Globus pallidus (tissue), 1 donor: ENCODE results near the gene TMEM38A.
"Not testable (repeated sequence)": the region's sequence is repeated elsewhere in the genome, so short reads cannot be mapped to it uniquely, and the experiment has no call there.

Experiments
- DNase-seq: peaks from one replicate; pipeline ENCODE4 v3.0.0-alpha.2; 2015; ENCODE audit warnings: low spot score

TMEM38A gene

GRCh38 chr19:16638666-16639065 lies 22.3 kb upstream of the TMEM38A start:
- DNase-seq = no peak

GRCh38 chr19:16640951-16641350 lies 20.0 kb upstream of the TMEM38A start:
- DNase-seq = no peak

GRCh38 chr19:16641695-16642094 lies 19.2 kb upstream of the TMEM38A start:
- no peak for DNase-seq

DNA sequence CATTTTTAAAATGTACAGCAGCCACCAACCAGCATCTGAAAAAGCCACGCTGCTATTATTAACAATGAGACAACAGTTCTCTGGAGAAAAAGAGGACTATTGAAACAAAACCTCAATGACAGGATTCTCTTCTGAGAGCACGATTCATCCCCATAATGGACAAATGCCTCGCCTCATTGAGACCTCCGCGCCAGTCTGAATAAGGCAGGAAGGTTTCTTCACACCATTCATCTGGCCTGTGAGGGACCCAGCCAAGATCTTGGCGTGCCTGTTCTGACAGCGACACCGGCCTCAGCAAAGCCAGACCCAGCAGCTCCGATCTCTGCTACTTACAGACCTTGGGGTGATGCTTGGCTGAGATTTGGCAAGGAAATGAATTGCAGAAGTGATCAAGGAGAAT lies 15.8 kb upstream of the TMEM38A start:
- DNase-seq = peak; percentile 94

DNA sequence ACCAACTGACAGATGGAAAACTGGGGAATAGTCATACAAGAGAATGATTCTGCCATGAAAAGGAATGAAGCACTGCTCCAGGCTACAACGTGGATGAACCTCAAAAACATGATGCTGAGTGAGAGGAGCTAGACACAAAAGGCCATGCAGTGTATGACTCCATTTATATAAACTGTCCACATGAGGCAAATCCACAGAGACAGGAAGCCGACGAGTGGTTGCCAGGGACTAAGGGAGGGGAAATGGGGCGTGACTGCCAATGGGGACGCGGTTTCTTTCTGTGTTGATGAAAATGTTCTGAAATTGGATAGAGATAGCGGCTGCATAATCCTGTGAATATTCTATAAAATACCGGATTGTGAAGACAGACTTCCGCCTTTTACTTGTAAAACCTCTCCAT lies 11.2 kb upstream of the TMEM38A start:
- DNase-seq = no peak

DNA sequence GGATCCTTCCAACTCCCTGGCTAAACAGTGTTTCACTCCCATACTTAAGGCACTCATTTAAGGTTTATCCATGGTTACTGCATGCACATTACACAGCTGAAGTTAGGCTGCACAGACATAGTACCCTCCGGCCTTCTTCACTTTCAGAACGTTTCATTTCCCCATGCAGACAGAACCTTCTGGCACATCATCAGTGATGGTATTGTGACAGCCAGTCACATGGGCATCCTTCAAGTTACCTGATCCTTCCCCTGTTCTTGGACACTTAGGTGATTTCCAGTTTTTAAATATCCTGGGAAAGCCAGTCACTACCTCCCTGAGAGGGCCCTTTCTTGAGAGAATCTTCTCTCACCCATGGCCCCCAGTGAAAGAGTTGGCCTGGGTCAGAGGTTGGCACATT lies 10.1 kb upstream of the TMEM38A start:
- DNase-seq = no peak

GRCh38 chr19:16651421-16652188 lies 9.3 kb upstream of the TMEM38A start:
- not testable (repeated sequence) for DNase-seq

- no peak for DNase-seq
Measured at GRCh38 chr19:16652854-16653253, 8.1 kb upstream of the TMEM38A start.

DNA sequence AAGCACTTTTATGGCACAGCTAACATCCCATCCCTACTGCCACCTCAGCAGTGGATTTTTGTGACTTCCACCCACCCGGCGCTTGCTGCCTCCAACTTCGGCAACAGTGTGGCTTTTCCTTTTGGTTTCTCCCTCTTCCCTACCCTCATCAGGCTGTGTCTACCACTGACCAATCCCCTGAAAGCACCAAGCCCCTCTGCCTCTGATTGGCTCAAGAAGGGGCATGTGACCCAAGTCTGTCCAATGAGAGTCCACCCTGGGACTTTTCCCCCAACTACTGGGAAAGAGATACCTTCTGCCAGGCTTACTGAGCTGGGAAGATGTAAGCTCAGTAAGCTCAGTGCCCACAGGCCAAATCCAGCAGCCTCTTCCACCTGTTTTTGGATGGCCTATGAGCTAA lies 6.8 kb upstream of the TMEM38A start:
- no peak for DNase-seq

DNA sequence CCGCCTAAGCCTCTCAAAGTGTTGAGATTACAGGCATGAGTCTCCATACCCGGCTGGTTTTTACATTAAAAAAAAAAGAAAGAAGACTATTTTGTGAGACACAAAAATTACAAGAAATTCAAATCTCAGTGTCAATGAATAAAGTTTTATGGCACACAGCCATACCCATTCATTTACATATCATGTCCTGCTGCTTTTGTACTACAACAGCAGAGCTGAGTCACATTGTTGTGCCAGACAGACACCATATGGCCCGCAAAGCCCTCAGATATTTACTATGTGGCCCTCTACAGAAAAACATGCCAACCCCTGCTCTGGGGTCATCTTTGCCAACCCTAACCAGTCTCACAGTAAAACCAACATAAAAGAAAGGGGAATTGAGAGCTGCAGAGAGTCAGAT lies 6.3 kb upstream of the TMEM38A start:
- DNase-seq = no peak

- no peak for DNase-seq
Measured at GRCh38 chr19:16655727-16656126, 5.2 kb upstream of the TMEM38A start.

- no peak for DNase-seq
Measured at GRCh38 chr19:16657384-16657783, 3.6 kb upstream of the TMEM38A start.

GRCh38 chr19:16659464-16659831 lies 1.5 kb upstream of the TMEM38A start:
- DNase-seq = no peak

DNA sequence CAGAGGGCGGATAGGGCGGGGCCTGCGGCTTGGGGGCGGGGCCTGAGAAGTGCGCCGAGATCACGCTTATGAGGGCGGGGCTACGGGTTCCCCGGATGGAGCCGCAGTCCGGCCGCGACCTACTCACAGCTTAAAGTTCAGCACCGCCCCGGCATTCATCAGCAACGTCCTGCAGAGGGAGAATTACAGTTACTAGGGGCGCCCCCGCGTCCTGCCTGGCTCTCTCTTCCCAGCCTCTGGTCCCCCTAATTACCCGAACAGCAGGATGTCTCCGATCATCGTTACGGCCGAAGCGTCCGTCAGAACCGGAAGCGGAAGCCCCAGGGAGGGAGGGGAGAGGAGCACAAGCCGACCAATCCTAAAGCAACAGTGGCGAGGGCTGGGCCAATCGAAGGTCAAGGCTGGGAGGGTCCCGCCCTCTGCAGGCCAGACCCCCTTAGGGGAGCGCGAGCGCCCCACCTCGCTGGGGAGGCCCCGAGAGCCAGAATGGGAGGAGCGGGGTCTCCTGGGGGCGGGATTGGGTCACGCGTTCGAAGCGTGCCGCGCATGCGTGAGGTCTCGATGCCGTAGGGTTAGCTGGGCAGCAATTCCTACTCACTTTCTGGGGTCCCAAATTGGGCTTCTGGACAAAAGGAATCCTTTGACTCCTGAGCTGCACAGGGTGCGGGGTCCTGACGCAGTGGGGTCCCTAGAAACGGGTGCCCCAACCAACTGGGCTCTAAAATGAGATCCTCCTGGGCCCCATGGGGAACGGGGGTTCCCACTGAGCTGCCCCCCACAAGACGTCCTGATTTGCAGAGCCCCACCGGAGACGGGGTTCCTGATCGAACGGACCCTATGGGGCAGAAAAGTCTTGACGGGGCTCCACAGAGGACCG lies 869 bp upstream of the TMEM38A start, which contains the start of gene SMIM7:
TSS of gene SMIM7 (minus strand) at position 313 of the 877 bp plus-strand sequence. CDS start at position 279, 34 bp downstream.
- peak; percentile 99 for DNase-seq

GRCh38 chr19:16661480-16662034 lies 618 bp downstream of the TMEM38A start:
- peak; percentile 26 for DNase-seq

GRCh38 chr19:16668176-16668575 lies 7.2 kb downstream of the TMEM38A start:
- DNase-seq = no peak

GRCh38 chr19:16668702-16669101 lies 7.8 kb downstream of the TMEM38A start:
- DNase-seq = not testable (repeated sequence)

DNA sequence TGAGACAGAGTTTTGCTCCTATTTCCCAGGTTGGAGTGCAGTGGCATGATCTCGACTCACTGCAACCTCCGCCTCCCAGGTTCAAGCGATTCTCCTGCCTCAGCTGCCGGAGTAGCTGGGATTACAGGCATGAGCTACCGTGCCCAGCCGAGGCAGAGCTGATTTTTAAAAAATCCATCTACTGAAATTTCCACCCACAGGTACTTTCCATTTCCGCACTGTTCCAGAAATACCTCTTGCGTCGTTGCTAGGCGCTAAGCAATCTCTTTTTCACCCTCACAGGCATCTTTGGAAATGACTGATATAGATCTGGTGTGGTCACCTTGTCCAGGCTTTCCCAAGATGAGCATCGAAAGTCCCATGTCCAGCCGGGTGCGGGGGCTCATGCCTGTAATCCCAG lies 9.4 kb downstream of the TMEM38A start:
- no peak for DNase-seq

- DNase-seq = no peak
Measured at GRCh38 chr19:16671652-16672274, 10.8 kb downstream of the TMEM38A start.

DNA sequence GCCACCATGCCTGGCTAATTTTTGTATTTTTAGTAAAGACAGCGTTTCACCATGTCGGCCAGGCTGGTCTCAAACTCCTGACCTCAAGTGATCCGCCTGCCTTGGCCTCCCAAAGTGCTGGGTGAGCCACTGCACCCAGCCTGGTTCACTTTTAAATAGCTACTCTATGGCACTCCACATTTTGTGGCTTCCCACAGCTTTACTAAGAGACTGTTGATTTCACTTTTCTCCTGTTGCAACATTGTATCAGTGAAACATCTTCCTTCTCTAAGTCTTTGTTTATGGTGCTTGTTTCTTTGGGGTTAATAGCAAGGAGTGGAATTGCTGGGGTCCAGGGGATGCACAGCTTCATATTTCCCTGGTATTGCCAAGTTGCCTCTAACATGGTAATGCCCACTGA lies 12.3 kb downstream of the TMEM38A start:
- no peak for DNase-seq

DNA sequence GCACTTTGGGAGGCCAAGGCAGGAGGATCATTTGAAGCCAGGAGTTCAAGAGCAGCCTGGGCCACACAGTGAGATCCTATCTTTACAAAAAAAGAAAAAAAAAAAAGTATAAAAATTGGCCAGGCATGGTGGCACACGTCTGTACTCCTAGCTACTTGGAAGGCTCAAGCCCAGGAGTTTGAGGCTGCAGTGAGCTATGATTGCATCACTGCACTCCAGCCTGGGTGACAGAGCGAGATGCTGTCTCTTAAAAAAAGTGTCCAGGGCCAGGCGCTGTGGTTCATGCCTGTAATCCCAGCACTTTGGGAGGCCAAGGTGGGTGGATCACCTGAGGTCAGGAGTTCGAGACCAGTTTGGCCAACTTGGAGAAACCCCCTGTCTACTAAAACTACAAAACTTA lies 12.9 kb downstream of the TMEM38A start:
- not testable (repeated sequence) for DNase-seq

GRCh38 chr19:16676101-16676798 lies 15.3 kb downstream of the TMEM38A start:
- no peak for DNase-seq
